ENCODE data around the gene ITSN2.
"Not testable (repeated sequence)": the region's sequence is repeated elsewhere in the genome, so short reads cannot be mapped to it uniquely, and the experiment has no call there.

Gene ITSN2

GRCh38 chr2:24351627-24351938 is 8.8 kb downstream of the ITSN2 start:
- 91 to 100% methylated on average over 1 to 2 of the region's 3 CpGs for WGBS, 2 experiments (ENCODE audit: insufficient coverage in 2 of 2)
- no peak overlapping the region for H3K27ac ChIP-seq (ENCODE audit: low read depth, low read length, severe bottlenecking)

DNA sequence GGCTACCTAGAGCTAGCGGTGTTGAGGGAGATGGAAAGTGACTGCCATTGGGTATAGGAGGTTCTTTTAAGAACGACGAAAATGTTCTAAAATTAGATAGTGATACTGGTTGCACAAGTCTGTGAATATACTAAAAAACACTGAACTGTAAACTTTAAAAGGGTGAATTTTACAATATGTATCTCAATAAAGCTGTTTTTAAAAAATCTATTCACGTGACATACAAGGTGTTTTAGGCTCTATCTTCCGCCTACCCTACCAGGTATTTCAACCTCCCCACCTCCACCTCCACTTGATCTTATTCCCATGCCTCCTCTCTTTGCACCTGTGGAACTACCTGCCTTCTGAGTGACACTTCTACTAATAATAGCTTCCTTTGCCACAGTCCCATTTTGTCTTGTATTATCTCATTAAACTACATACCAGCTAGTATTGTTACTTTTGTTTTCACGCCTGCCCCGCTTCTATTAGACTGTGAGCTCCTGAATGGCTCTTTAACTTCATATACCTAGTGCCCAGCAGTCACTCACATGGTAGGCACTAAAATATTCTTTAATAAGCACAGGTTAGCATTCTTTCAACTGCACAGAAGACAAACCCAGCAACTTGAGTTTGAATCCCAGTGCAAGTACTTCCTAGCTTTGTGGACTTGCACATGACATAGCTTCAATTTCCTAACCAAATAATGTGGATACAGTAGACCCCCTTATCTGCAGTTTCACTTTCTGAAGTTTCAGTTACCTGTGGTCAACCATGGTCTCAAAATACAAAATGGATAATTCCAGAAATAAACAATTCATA is 9.3 kb downstream of the ITSN2 start:
- no peaks in the 10 kb centered on the region for H3K9me3 ChIP-seq (ENCODE audit: control insufficient read depth, low read length)
- H3K4me3 ChIP-seq (ENCODE audit: extremely low read depth, insufficient read depth, low read length, poor library complexity, severe bottlenecking), result no peak overlapping the region
- 88 to 98% methylated on average over 5 to 7 of the region's 7 CpGs for WGBS, 2 experiments (ENCODE audit: insufficient coverage in 2 of 2)
- H3K27ac ChIP-seq (ENCODE audit: low read depth, low read length, severe bottlenecking), result no peak overlapping the region
- H3K36me3 ChIP-seq (ENCODE audit: control insufficient read depth, insufficient read depth, low read length), result no peaks in the 10 kb centered on the region
- peaks cover 8% of the 10 kb centered on the region for H3K4me1 ChIP-seq (ENCODE audit: control insufficient read depth, insufficient read depth, low read length, poor library complexity, severe bottlenecking)

More at GRCh38 chr2:24351627-24351938, 8.8 kb downstream of the ITSN2 start:
- Histone ChIP-seq H3K4me3 (ENCODE audit: extremely low read depth, insufficient read depth, low read length, poor library complexity, severe bottlenecking) (no peak overlapping the region), H3K9me3 (ENCODE audit: control insufficient read depth, low read length) (no peaks in the 10 kb centered on the region), H3K4me1 (ENCODE audit: control insufficient read depth, insufficient read depth, low read length, poor library complexity, severe bottlenecking) (peaks cover 8% of the 10 kb centered on the region), H3K36me3 (ENCODE audit: control insufficient read depth, insufficient read depth, low read length) (no peaks in the 10 kb centered on the region)

DNA sequence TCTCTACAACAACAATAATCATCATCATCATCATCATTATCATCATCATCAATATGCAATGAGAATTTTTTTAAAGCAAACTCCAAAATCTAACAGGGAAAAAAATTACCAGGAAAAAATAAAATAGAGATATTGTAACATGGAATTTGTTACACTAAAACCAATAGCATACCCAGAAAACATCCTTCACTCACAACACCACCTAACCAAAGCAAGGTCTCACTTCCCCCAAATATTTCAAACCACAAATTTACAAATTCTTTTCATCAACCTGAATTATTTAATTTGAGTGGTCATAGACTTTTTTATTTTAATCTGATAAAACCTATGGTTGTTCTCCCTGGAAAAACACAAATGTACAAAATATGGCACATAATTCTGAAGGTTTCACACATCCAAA is 11.2 kb downstream of the ITSN2 start:
- Histone ChIP-seq H3K27ac (ENCODE audit: low read depth, low read length, severe bottlenecking) (no peak overlapping the region), H3K4me3 (ENCODE audit: extremely low read depth, insufficient read depth, low read length, poor library complexity, severe bottlenecking) (no peak overlapping the region), H3K4me1 (ENCODE audit: control insufficient read depth, insufficient read depth, low read length, poor library complexity, severe bottlenecking) (peaks cover 8% of the 10 kb centered on the region), H3K36me3 (ENCODE audit: control insufficient read depth, insufficient read depth, low read length) (no peaks in the 10 kb centered on the region), H3K9me3 (ENCODE audit: control insufficient read depth, low read length) (no peaks in the 10 kb centered on the region)

GRCh38 chr2:24345937-24346336 is 14.4 kb downstream of the ITSN2 start:
- no CpG with 5 or more reads among the region's 4 CpGs for WGBS, 2 experiments (ENCODE audit: insufficient coverage in 2 of 2)
- H3K36me3 ChIP-seq (ENCODE audit: control insufficient read depth, insufficient read depth, low read length), result no peaks in the 10 kb centered on the region
- no peak overlapping the region for H3K27ac ChIP-seq (ENCODE audit: low read depth, low read length, severe bottlenecking)
- H3K9me3 ChIP-seq (ENCODE audit: control insufficient read depth, low read length), result no peaks in the 10 kb centered on the region
- no peak overlapping the region for H3K4me3 ChIP-seq (ENCODE audit: extremely low read depth, insufficient read depth, low read length, poor library complexity, severe bottlenecking)
- no peaks in the 10 kb centered on the region for H3K4me1 ChIP-seq (ENCODE audit: control insufficient read depth, insufficient read depth, low read length, poor library complexity, severe bottlenecking)

GRCh38 chr2:24343225-24343882 is 17.0 kb downstream of the ITSN2 start:
- Histone ChIP-seq H3K36me3 (ENCODE audit: control insufficient read depth, insufficient read depth, low read length) (no peaks in the 10 kb centered on the region), H3K9me3 (ENCODE audit: control insufficient read depth, low read length) (no peaks in the 10 kb centered on the region), H3K27ac (ENCODE audit: low read depth, low read length, severe bottlenecking) (no peak overlapping the region), H3K4me3 (ENCODE audit: extremely low read depth, insufficient read depth, low read length, poor library complexity, severe bottlenecking) (no peak overlapping the region), H3K4me1 (ENCODE audit: control insufficient read depth, insufficient read depth, low read length, poor library complexity, severe bottlenecking) (no peaks in the 10 kb centered on the region)
- 75 to 89% methylated on average over 1 of the region's 1 CpG for WGBS, 2 experiments (ENCODE audit: insufficient coverage in 2 of 2)

GRCh38 chr2:24342110-24342910 is 18.0 kb downstream of the ITSN2 start:
- Histone ChIP-seq H3K27ac (ENCODE audit: low read depth, low read length, severe bottlenecking) (no peak overlapping the region), H3K4me1 (ENCODE audit: control insufficient read depth, insufficient read depth, low read length, poor library complexity, severe bottlenecking) (no peaks in the 10 kb centered on the region)
- 91 to 95% methylated on average over 8 of the region's 9 CpGs for WGBS, 2 experiments (ENCODE audit: insufficient coverage in 2 of 2)

GRCh38 chr2:24339856-24340262 is 20.5 kb downstream of the ITSN2 start:
- Histone ChIP-seq H3K9me3 (ENCODE audit: control insufficient read depth, low read length) (no peaks in the 10 kb centered on the region), H3K4me1 (ENCODE audit: control insufficient read depth, insufficient read depth, low read length, poor library complexity, severe bottlenecking) (no peaks in the 10 kb centered on the region), H3K36me3 (ENCODE audit: control insufficient read depth, insufficient read depth, low read length) (no peaks in the 10 kb centered on the region), H3K27ac (ENCODE audit: low read depth, low read length, severe bottlenecking) (no peak overlapping the region), H3K4me3 (ENCODE audit: extremely low read depth, insufficient read depth, low read length, poor library complexity, severe bottlenecking) (no peak overlapping the region)
- WGBS, 2 experiments (ENCODE audit: insufficient coverage in 2 of 2), result 93 to 100% methylated on average over 1 to 3 of the region's 6 CpGs

More at GRCh38 chr2:24342110-24342910, 18.0 kb downstream of the ITSN2 start:
- Histone ChIP-seq H3K4me3 (ENCODE audit: extremely low read depth, insufficient read depth, low read length, poor library complexity, severe bottlenecking) (no peak overlapping the region), H3K36me3 (ENCODE audit: control insufficient read depth, insufficient read depth, low read length) (no peaks in the 10 kb centered on the region), H3K9me3 (ENCODE audit: control insufficient read depth, low read length) (no peaks in the 10 kb centered on the region)

DNA sequence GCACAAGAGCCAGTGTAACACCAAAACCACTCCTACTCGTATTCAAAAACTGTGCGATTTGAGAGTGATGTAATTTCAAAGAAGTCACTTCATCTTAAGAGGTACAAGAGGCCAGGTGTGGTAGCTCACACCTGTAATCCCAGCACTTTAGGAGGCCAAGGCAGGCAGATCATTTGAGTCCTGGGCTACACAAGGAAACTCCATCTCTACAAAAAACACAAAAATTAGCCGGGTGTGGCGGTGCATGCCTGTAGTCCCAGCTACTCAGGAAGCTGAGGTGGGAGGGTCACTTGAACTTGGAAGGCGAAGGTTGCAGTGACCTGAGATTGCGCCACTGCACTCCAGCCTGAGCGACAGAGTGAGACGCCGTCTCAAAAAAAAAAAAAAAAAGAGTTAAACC is 21.2 kb downstream of the ITSN2 start:
- 90 to 92% methylated on average over 6 of the region's 9 CpGs for WGBS, 2 experiments (ENCODE audit: insufficient coverage in 2 of 2)
- not testable (repeated sequence) for H3K27ac ChIP-seq (ENCODE audit: low read depth, low read length, severe bottlenecking); H3K4me3 ChIP-seq (ENCODE audit: extremely low read depth, insufficient read depth, low read length, poor library complexity, severe bottlenecking); H3K4me1 ChIP-seq (ENCODE audit: control insufficient read depth, insufficient read depth, low read length, poor library complexity, severe bottlenecking); H3K9me3 ChIP-seq (ENCODE audit: control insufficient read depth, low read length); H3K36me3 ChIP-seq (ENCODE audit: control insufficient read depth, insufficient read depth, low read length)

- 60 to 71% methylated on average over 1 of the region's 1 CpG for WGBS, 2 experiments (ENCODE audit: insufficient coverage in 2 of 2)
- H3K4me3 ChIP-seq (ENCODE audit: extremely low read depth, insufficient read depth, low read length, poor library complexity, severe bottlenecking), result no peak overlapping the region
- no peak overlapping the region for H3K27ac ChIP-seq (ENCODE audit: low read depth, low read length, severe bottlenecking)
- no peaks in the 10 kb centered on the region for H3K4me1 ChIP-seq (ENCODE audit: control insufficient read depth, insufficient read depth, low read length, poor library complexity, severe bottlenecking)
- no peaks in the 10 kb centered on the region for H3K9me3 ChIP-seq (ENCODE audit: control insufficient read depth, low read length)
- H3K36me3 ChIP-seq (ENCODE audit: control insufficient read depth, insufficient read depth, low read length), result no peaks in the 10 kb centered on the region
Observed at GRCh38 chr2:24337890-24338289, 22.4 kb downstream of the ITSN2 start.

DNA sequence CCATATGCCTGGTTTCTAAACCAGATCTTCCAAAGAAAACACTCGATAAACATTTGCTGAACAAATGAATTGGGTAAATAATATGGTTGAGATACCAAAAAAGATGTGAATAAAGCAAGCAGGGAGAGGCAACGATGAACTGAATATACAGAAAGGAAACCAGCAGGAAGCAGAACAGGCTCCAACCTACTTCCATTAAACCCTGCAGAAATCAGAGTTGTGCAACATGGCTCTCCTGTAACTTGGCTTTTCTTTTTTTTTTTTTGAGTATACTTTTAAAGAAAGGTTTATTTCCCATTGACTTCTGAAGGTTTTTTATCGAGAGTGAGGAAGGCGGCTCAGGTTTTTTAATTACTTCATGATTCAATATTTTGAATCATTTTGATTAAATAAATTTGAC is 23.5 kb downstream of the ITSN2 start:
- no peaks in the 10 kb centered on the region for H3K4me1 ChIP-seq (ENCODE audit: control insufficient read depth, insufficient read depth, low read length, poor library complexity, severe bottlenecking)
- 80 to 89% methylated on average over 1 of the region's 4 CpGs for WGBS, 2 experiments (ENCODE audit: insufficient coverage in 2 of 2)

More for the DNA sequence above, 23.5 kb downstream of the ITSN2 start:
- Histone ChIP-seq H3K27ac (ENCODE audit: low read depth, low read length, severe bottlenecking) (no peak overlapping the region), H3K36me3 (ENCODE audit: control insufficient read depth, insufficient read depth, low read length) (no peaks in the 10 kb centered on the region), H3K4me3 (ENCODE audit: extremely low read depth, insufficient read depth, low read length, poor library complexity, severe bottlenecking) (no peak overlapping the region), H3K9me3 (ENCODE audit: control insufficient read depth, low read length) (no peaks in the 10 kb centered on the region)

Data from mesodermal cell (in vitro differentiated cells).